ENCODE data around the gene KCTD20. TPM values are rescaled to one million over a fixed set of nuclear protein-coding genes. Genes with fewer than 3 reads are reported as not detected.

The KCTD20 gene
- total and polyA plus RNA-seq, 2 of the 13 experiments (the other 11 are each of a cell fraction or from before 2014, with no cell fraction given) = 52.7 to 67.1 TPM

DNA sequence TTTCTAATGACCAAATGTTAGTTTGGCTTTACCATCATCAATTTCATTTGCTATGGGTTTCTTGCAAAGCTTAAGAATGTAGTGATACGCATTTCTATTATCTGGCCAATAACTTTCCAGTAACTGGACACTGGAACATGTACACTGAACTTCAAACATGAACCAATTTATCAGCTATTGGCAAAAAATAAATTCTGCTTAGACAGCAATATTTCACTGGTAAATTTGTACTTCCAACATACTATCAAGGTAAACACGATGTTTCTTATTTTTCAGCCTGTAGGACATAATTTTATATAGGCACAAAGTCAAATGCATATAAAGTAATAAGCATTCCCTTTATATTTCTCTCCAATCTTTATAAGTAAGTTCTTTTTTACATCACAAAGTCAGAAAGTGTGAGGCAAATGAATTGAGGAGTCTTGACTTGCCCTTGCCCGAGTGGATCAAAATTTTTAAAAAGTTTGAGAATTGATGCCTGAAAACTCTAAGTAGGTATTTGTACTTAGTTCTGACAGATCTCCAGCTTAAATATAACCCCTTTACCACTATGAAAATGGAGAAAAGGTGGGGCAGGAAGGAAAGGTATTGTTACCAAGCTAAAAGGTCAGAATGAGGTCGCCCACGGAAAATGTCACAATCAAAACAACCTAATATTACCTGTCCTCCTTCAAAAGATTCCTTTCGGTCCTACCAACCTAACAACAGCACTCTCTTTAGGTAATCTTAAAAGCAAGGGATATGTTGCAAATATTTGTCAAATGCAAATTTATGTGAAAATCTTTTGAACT is 63.1 kb downstream of the KCTD20 start:
- FAIRE-seq = no peak
- H3K27me3 ChIP-seq (ENCODE audit: control insufficient read depth in 1 of 2, insufficient read depth in 2 of 2, low read length in 2 of 2) = no peaks in the 10 kb centered on the region
- H3K9ac ChIP-seq (ENCODE audit: insufficient read depth, low read depth, low read length) = no peak overlapping the region
- no peak overlapping the region for H3K4me3 ChIP-seq (replicated peaks in 1 of 3; ENCODE audit: insufficient read depth in 1 of 3, low read depth in 2 of 3, low read length in 3 of 3)
- intact Hi-C loops (cut with micrococcal nuclease; ENCODE audit: unreplicated experiment) (no loop called here), in situ Hi-C loops (cut with HindIII; ENCODE audit: extremely low pct_ligation_motif_present, low pct_unique_long_range_greater_than_20kb) (no loop called here)
- peaks cover 8 to 10% of the 10 kb centered on the region in 2 experiments for H3K36me3 ChIP-seq (replicated peaks in 1 of 2; ENCODE audit: control insufficient read depth in 1 of 2, insufficient read depth in 2 of 2, low read length in 2 of 2)
- BruUV-seq (replicated peaks) = no TSS peak
- ChIA-PET CTCF (ENCODE audit: low intra/inter-chr PET ratio, low total read pairs) (no interaction called here), POLR2A (interaction anchor here (1.2 kb wide), 1 partner anchor 172 kb away, joined by 3 read pairs; the partner anchor contains the start of gene CDKN1A)
- ATAC-seq = no peak
- TF ChIP-seq EEA1 (CRISPR knock-in tag; IDR thresholded peaks at IDR 0.05; ENCODE audit: borderline replicate concordance) = no peak
- TF ChIP-seq, protein P1, sequence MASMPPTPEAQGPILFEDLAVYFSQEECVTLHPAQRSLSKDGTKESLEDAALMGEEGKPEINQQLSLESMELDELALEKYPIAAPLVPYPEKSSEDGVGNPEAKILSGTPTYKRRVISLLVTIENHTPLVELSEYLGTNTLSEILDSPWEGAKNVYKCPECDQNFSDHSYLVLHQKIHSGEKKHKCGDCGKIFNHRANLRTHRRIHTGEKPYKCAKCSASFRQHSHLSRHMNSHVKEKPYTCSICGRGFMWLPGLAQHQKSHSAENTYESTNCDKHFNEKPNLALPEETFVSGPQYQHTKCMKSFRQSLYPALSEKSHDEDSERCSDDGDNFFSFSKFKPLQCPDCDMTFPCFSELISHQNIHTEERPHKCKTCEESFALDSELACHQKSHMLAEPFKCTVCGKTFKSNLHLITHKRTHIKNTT (CRISPR knock-in tag; IDR thresholded peaks at IDR 0.05) = no peak
- peak; percentile 95 to 97 for TF ChIP-seq MAFK (conservative IDR thresholded peaks at IDR 0.05 in 1 of 2, IDR thresholded peaks at IDR 0.05 in 1 of 2; ENCODE audit: low read length in 2 of 2)
- peak; percentile 96 for TF ChIP-seq MAFF (IDR thresholded peaks at IDR 0.05; ENCODE audit: low read depth, low read length)
- TF ChIP-seq, protein P2, sequence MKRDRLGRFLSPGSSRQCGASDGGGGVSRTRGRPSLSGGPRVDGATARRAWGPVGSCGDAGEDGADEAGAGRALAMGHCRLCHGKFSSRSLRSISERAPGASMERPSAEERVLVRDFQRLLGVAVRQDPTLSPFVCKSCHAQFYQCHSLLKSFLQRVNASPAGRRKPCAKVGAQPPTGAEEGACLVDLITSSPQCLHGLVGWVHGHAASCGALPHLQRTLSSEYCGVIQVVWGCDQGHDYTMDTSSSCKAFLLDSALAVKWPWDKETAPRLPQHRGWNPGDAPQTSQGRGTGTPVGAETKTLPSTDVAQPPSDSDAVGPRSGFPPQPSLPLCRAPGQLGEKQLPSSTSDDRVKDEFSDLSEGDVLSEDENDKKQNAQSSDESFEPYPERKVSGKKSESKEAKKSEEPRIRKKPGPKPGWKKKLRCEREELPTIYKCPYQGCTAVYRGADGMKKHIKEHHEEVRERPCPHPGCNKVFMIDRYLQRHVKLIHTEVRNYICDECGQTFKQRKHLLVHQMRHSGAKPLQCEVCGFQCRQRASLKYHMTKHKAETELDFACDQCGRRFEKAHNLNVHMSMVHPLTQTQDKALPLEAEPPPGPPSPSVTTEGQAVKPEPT (CRISPR knock-in tag; IDR thresholded peaks at IDR 0.05; ENCODE audit: low read depth) = no peak
- no peak overlapping the region for H3K4me2 ChIP-seq (ENCODE audit: low read depth, low read length)
- 83% methylated on average over 6 of the region's 6 CpGs for WGBS (ENCODE audit: low lambda C conversion rate)
- H3K4me1 ChIP-seq (ENCODE audit: insufficient read depth, low read length) = peaks cover 20% of the 10 kb centered on the region
- no peak overlapping the region for H2AFZ ChIP-seq (ENCODE audit: low read length)
- H4K20me1 ChIP-seq (ENCODE audit: insufficient read depth, low read length) = no peaks in the 10 kb centered on the region
- no peaks in the 10 kb centered on the region for H3K9me3 ChIP-seq (ENCODE audit: low read length)
- no peaks in the 10 kb centered on the region for H3K79me2 ChIP-seq (ENCODE audit: insufficient read depth, low read length)
- no peak overlapping the region for H3K27ac ChIP-seq (ENCODE audit: extremely low read length, insufficient read depth, low read length)
- no peak for DNase-seq (ENCODE audit: low spot score)

Data from HepG2 (cell line).